G401 (cell line): ENCODE results near the gene DNAAF3. TPM values are rescaled to one million over a fixed set of nuclear protein-coding genes. Genes with fewer than 3 reads are reported as not detected.
A peak's percentile ranks its signal among the peaks of the same experiment; 100 is the strongest.
"Not testable (repeated sequence)": the region's sequence is repeated elsewhere in the genome, so short reads cannot be mapped to it uniquely, and the experiment has no call there.

Source experiments
- DNase-seq: peaks from one replicate; pipeline ENCODE4 v3.0.0-alpha.2; 2015; ENCODE audit warnings: low spot score
- in situ Hi-C: cut with HindIII; loops from 2 replicates; pipeline ENCODE4 v1.10.0; 2016; ENCODE audit warnings: low sequenced_read_pairs, mixed read lengths
- total RNA-seq: library from RNA; depleted of rRNA; stranded (reverse); fragments of >200 nt; shearing (Covaris generic); gene quantifications from 2 replicates; pipeline ENCODE4 v1.2.3, GENCODE V29; 2014

Gene DNAAF3
- total RNA-seq, 1 experiment from 2014 or later = 37.7 TPM

DNA sequence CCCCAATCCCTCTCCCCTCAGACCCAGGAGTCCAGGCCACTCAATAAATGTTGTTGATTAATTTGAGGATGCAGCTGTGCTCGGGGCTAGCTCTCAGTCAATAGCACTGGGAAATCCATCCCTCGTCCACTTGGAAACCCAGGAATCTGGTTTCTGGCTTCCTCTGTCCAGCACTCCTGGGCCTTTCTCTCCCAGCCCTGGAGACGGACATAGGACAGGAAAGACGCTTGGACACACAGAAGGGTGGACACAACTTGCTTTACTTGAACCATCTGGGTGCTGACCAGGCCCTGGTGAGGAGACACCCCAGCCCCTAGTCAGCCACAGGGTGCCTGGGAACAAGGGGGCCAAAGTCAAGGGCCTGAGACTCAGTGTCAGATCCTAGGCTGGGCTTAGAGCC, 8.0 kb downstream of the DNAAF3 start:
- in situ Hi-C loops = no loop called here
- DNase-seq = no peak

DNA sequence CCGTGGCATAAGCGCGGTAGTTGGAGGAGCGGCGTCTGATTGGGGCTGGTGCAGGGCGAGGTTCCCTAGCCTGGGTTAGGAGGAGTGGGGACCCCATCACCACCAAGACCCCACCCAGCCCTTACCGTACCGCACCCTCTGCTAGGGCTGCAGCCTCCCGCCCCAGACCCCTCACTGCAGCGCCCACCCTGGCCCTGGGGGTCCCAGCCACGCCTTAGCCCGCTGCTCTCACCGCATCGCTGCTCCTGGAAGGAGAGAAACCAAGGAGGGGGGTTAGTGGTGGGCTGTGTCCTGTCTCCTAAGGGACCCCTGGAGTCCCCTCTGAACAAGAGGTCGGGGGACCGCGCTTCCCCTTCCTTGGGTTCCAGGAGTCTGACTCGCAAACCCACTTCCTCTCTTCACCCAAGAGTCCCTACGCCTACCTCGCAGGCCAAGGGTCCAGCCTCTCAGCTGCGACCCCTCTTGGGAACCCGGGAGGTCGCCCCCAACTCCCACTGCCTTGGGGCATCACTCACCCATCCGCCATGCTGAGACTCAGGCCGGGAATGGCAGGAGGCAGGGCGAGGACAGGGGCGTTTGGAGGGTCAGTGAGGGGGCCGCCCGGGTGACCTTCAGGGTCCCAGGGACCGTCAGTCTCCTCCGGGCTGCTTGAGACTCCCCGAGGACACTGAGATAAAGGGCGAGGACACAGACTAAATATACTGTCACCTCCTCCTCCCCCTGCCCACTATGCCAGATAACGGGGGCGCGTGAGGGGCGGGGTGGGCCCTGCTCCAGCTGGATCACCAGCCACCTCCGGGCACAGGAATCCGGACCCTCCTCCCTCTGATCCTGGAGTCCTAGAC, 9.1 kb downstream of the DNAAF3 start, which contains the start of gene TNNI3:
TNNI3 (minus strand) TSS at position 669 of the 845 bp plus-strand sequence; CDS start at position 526, 143 bp downstream.
- no peak for DNase-seq
- in situ Hi-C loops = no loop called here

DNA sequence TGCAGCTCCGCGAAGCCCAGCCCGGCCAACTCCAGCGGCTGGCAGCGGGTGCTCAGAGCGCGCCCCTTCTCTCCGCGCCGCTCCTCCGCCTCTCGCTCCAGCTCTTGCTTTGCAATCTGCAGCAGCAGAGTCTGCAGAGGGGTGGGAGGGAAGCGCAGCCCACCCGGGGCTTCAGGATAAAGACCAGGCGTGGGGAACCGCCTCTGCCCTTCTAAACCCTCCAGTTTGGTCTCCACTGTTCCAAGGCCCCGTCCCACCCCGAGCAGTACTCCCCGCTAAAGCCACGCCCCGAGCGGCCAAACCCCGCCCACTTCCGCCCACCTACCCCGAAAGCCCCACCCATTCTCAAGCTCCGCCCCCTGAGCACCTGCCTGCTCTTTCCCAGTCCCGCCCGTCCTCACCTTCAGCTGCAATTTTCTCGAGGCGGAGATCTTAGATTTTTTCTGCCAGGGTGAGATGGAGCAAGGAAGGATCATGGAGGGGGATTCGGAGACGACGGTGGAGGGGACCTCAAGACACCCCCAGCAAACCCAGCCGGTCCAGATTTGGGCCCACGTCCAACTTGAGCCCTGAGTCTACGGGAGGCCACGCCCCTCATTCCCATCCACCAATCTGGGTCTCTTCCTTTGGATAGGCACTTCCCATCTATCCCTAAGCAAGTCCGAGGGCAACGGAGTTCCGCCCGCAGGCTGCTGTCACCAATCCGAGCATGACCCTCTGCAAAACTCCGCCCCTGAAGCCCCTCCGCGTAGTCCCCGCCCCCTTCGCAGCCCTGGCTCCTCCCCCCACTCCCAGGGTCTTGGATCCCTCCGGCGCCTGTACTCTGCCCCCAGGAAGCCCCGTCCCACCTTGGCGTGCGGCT, 10.0 kb downstream of the DNAAF3 start:
- DNase-seq = peak; percentile 45
- in situ Hi-C loops = no loop called here

DNA sequence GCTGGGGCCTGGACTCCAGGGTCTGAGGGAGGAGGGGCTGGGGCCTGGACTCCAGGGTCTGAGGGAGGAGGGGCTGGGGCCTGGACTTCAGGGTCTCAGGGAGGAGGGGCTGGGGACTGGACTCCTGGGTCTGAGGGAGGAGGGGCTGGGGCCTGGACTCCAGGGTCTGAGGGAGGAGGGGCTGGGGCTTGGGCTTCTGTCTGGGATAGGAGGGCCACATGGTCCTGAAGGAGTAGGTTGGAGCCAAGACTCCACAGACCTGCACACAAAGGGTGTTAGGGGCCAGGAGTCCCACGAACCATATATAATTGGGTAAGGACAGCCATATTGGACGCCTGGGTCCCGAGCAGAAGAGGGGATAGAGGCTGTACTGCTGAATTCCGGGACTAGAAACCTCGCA, 10.6 kb downstream of the DNAAF3 start:
- in situ Hi-C loops, DNase-seq: not testable (repeated sequence)

DNA sequence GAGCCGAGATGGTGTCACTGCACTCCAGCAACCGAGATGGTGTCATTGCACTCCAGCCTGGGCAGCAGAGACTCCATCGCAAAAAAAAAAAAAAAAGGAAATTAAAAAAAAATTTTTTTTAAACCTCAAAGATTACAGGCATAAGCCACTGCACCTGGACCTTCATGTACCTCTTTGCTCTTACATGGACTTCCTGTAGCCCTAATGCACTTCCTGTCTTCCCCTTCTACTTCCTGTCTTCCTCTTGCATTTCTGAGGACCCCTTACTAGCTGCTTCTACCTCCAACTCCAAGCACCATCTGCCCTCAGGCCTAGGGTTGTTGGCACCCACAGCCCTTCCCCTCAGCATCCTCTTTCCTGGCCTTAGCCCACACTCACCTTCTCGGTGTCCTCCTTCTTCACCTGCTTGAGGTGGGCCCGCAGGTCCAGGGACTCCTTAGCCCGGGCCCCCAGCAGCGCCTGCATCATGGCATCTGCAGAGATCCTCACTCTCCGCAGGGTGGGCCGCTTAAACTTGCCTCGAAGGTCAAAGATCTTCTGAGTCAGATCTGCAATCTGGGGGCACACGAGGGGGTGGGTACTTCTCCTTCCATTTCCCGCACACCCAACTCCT, 12.7 kb downstream of the DNAAF3 start:
- in situ Hi-C loops = no loop called here

DNA sequence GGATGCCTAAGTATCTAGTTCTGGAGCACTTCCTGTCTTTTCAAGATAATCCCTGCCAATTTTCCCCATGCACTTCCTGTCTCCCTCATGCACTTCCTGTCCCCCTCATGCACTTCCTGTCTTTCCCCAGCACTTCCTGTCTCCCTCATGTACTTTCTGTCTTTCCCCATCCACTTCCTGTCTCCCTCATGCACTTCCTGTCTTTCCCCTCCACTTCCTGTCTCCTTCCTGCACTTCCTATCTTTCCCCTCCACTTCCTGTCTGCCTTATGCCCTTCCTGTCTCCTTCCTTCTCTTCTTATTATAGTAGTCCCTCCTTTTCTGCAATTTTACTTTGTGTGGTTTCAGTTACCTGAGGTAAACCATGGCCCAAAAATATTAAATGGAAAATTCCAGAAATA, 14.4 kb downstream of the DNAAF3 start:
- DNase-seq = no peak
- in situ Hi-C loops = no loop called here

More for the DNA sequence above, 12.7 kb downstream of the DNAAF3 start:
- no peak for DNase-seq

DNA sequence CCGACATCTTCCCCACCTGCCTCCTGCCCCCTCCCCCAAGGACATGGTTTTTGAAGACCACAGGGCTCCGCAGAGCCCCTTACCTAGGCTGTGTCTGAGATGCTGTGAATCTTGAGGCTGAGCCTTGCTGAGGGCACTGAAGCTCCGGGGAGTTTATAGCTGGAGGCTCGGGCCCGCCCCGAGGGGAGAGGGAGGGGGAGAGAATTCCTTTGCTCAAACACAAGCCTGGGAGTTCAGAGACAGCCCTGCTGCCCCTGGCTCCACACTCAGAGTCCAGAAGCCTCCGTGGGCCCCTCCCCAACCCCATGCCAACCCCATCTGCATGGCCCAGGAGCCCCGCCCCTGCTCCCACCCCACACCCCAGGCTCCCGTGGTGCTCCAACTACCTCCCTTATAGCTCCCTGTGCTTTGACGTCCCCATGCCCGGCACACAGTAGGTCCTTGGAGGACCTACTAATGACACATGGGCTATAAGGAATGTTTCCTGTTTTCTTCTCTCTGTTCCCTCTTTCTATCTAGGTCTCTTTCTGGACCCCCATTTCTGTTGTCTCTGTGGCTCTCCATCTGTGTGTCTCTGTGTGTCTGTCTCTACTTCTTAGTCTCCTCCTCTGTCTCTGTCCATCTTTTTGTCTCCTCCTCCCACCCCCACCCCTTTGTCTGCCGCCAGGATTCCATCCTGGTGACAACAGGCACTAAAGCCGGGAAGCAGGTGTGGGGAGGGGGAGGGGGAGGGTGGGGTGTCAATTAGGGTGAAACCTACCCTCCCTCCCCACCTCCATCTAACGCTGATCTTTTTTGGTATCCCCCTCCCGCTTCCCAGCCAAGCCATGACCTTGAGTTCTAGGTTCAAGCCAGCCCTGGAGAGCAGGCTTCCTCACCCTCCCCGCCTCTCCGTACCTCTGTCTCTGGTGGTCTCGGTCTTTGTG, 17.1 kb downstream of the DNAAF3 start, which contains the start of gene TNNT1:
TNNT1 (minus strand) TSS at position 129 of the 926 bp plus-strand sequence. CDS start 2,049 bp downstream, outside the sequence.
- DNase-seq = no peak

DNA sequence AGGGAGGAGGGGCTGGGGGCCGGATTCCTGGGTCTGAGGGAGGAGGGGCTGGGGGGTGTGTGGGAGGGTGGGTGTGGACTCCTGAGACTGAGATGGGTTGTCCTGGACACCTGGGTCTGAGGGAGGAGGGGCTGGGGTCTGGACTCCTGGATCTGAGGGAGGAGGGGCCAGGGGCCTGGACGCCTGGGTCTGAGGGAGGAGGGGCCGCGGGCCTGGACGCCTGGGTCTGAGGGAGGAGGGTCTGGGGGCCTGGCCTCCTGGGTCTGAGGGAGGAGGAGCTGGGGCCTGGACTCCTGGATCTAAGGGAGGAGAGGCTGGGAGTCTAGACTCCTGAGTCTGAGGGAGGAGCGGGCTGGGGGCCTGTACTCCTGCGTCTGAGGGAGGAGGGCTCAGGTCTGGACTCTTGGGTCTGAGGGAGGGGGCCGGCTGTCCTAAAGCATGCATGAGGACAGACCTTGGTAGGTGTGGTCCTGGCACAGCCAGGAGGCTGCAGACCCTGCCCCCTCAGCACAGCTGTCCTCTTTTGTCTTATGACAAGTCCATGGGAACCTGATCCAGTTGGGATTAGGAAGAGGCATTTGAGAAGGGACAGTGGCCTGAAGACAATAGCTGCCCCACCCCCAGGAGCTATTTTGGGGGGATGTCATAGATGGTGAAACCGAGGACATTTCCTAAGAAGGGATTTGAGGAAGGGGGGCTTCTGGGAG, 18.7 kb downstream of the DNAAF3 start:
- in situ Hi-C loops = no loop called here
- DNase-seq = no peak

More for the DNA sequence above, 17.1 kb downstream of the DNAAF3 start, which contains the start of gene TNNT1:
- in situ Hi-C loops = no loop called here

DNA sequence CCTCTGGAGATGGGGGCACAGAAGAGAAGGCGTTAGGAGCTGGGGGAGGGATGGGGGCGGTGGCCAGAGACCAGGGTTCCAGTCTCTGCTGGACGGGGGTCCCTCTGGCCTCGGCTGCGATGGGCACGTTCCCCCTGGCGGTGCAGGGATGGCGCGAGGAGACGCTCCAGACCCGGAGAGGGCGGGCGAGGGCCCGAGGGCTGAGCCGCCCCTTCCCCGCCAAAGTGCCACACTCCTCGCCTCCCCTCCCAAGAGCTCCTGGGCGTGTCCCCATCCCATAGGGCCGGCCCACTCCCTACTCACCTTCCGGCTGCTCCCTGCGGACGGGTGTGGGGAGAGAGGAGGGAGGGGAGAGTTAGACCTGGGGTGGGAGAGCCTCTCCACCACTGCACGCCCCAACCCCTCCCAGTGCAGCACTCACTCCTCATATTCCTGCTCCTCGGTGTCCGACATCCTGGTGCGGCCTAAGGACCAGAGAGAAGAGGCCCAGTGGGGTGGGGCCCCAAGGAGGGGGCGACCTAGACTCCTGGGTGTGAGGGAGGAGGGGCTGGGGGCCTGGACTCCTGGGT, 19.6 kb downstream of the DNAAF3 start:
- peak; percentile 55 for DNase-seq
- in situ Hi-C loops = no loop called here

DNA sequence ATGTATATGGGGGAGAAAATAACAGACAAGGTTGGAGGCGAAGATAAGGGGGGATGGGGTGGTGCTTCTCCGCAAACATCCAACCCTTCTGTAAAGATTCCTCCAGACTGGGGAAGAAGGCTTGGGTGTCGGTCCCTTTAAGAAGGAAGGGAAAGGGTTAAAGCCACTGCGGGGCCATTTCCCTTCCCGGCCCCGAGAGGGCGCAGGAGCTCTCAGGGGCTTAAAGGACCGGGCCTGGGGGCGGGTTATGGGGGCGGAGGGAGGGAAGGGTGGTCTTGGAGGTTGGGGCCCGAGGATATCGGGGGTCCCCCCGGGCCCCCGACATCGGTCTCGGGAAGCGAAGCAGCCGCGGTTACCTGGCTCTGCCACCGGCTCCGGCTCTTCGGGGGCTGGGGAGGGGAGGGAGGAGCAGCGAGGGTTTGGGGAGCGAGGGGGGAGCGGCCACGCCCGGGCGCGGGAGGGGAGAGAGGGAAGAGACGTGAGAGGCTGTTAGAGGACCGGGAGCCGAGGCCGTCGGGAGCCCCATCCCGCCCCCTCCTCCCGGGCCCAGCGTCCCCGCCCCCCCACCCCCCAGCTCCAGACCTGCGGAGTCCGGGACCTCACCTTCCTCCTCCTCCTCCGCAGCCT, 20.2 kb downstream of the DNAAF3 start:
- in situ Hi-C loops = no loop called here
- DNase-seq = no peak

DNA sequence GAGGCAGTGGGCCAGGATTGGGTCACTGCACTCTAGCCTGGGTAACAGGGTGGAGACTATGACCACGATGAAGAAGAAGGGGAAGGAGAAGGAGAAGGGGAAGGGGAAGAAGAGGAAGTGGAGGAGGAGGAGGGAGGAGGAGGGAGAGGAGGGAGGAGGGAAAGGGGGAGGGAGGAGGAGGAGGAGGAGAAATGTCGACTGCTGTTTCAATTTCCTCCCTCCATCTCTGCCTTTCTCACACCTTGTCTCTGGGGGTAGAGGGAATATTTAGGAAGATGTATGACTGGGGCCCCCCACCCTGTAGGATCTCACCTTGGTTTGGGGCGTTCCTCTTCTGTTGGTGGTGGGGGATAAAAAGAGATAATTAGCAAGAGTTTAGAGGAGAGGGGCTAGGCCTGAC, 21.2 kb downstream of the DNAAF3 start:
- in situ Hi-C loops = no loop called here
- no peak for DNase-seq

DNA sequence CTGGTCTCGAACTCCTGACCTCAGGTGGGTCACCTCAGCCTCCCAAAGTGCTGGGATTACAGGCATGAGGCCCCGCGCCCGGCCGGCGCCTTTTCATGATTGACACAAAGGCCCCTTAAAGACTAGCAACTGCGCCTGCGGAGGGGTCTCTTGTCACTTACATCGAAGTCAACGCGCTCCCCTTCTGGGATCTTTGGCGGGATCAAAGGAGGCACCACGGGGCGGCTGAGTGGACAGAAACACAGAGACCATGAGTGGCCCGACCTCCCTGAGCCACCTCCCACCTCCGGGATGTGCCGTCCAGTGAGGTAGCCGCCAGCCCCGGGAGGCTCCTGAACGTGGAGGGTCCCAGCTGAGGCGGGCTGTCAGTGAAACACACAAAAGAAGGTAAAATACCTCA, 24.7 kb downstream of the DNAAF3 start:
- DNase-seq = no peak
- in situ Hi-C loops = no loop called here

DNA sequence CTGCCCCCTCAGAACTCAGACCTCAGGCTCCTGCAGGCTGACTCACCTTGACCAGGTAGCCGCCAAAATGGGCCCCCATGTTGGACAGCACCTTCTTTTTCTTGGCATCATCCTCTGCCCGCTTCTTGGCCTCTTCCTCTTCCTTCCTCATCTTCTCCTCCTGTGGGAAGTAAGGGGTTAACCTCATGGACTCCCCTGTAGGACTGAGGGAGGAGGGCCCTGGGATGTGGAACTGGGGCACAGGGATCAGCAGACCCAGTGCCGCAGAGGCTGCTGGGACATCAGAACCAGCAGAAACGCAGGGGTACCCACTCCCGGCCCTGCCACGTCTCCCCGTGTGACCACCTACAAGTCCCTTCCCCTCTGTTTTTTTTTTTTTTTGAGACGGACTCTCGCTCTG, 28.5 kb downstream of the DNAAF3 start:
- in situ Hi-C loops = no loop called here

DNA sequence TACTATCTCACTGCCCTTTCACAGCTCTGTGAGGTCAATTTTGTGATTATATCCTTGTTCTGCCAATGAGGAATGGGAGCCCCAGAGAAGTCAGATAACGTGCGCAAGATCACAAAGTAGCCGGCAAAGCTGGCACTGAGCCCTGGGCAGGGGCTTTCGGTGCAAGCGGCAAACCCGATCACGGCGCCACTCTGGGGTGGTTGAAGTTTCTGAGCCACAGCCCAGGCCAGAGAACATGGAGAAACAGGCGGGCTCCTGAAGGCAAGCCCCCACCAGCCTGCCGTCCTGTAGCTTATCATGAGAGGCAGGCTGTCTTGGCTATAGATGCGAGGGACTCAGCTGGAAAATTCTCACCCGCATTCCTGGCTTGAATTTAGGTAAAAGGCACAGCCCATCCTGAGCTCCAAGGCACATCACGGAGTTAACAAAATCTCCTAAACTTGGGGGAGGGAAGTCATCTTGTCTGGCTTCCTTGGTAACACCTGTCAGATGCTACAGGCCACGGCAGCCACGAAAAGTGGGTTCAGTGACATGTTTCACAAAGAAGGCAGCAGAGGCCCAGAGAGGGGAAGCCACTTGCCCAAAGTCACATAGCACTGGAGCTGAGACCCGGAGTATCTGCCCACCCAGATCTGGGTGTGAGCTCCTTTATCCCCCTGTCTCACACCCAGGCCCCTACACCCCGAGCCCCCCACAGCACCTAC, 29.9 kb downstream of the DNAAF3 start:
- in situ Hi-C loops = no loop called here
- DNase-seq = no peak

More for the DNA sequence above, 28.5 kb downstream of the DNAAF3 start:
- no peak for DNase-seq

DNA sequence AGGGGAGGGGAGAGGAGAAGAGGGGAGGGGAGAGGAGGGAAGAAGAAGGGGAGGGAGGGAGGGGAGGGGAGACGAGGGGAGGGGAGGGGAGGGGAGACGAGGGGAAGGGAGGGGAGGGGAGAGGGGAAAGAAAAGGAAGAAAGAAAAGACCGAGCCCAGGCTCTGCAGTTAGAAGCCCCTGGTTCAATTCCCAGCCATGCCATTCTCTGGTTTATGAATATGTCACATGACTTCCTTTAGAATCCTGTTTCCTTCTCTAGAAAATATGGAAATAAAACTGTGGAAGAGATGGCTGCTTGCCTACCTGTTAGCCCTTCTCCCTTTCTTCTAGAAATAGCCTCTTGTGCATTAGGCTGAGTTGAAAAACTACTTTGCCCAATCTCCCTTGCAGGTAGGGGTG, 31.7 kb downstream of the DNAAF3 start:
- no peak for DNase-seq
- in situ Hi-C loops = no loop called here

DNA sequence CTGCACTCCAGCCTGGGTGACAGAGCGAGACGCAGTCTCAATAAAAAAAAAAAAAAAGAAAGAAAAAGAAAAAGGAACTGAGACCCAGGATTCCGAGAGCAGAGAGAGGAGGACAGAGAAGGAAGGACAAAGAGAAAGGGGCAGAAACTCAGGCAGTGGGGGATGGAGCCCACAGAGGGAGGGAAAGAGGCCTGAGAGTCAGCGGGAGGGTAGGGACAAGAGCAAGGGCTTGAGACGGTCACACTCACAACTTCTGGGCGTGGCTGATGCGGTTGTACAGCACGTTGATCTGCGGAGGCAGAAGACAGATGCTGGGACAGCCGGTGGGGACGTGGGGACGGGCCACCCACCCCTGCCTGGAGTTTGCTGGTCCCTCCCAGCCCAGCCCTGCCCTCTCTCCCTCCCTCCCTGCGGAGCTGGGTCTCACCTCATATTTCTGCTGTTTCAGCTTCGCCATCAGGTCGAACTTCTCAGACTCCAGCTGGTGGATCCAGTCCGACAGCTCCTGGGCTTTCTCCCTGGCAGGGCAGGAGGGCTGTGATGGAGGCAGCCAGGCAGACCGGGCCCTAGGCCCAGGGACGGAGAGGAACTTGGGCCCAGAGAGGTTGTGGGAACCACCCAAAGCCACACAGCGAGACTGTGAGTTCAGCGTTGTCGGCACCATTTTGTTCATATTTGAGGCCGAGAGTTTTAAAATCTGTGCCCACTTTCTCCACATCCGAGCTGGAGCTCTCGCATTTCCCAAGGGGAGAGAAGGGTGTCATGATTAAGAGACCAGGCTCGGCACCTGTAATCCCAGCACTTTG, 32.6 kb downstream of the DNAAF3 start:
- DNase-seq = no peak
- in situ Hi-C loops = no loop called here
